Left ventricle myocardium superior (tissue), 1 donor: ENCODE measurements around the gene STH. TPM values are rescaled to one million over a fixed set of nuclear protein-coding genes. Genes with fewer than 3 reads are reported as not detected.
A peak's percentile ranks its signal among the peaks of the same experiment; 100 is the strongest.
"Not testable (repeated sequence)": the region's sequence is repeated elsewhere in the genome, so short reads cannot be mapped to it uniquely, and the experiment has no call there.

ENCODE experiments used
- ATAC-seq: fragments of 200-7000 bp; cut with Tn5 transposase; one replicate; pipeline ENCODE4 v1.9.1; 2020; ENCODE audit warnings: mild to moderate bottlenecking, moderate library complexity
- DNase-seq: peaks from one replicate; pipeline ENCODE4 v3.0.0-alpha.2; 2020
- intact Hi-C: fragments of 100-400 bp; cut with micrococcal nuclease; formaldehyde crosslinking; loops from one replicate; pipeline ENCODE4 v1.11.0; 2022
- total RNA-seq: library from RNA; stranded (reverse); fragmentation: NEBNext Ultra II Directional; extraction: Animal tissue kit (Norgen Biotek cat#: 25700); gene quantifications from one replicate; pipeline ENCODE4 v1.2.1, GENCODE V29; 2021
- donor health status: DM: no; HTN: yes; CAD: no; lungs with severe emphysema.

The STH gene
- total RNA-seq, 1 donor from 2014 or later, result not detected

GRCh38 chr17:46020023-46020761 is 21.1 kb downstream of the STH start:
- intact Hi-C loops, result no loop called here
- ATAC-seq, result peak; percentile 38
- DNase-seq, result no peak

GRCh38 chr17:46020998-46021397 is 21.9 kb downstream of the STH start:
- intact Hi-C loops, result no loop called here
- ATAC-seq (no peak), DNase-seq (no peak)

GRCh38 chr17:46023366-46023765 is 24.3 kb downstream of the STH start:
- intact Hi-C loops, DNase-seq, ATAC-seq: not testable (repeated sequence)

GRCh38 chr17:46023783-46024388 is 24.8 kb downstream of the STH start:
- DNase-seq (no peak), ATAC-seq (no peak)
- intact Hi-C loops, result no loop called here

- DNase-seq, result no peak
- ATAC-seq, result no peak
- intact Hi-C loops, result no loop called here
Observed at GRCh38 chr17:46024590-46024989, 25.5 kb downstream of the STH start.

- intact Hi-C loops, result no loop called here
- no peak for ATAC-seq
- no peak for DNase-seq
Observed at GRCh38 chr17:46025060-46025459, 26.0 kb downstream of the STH start.

GRCh38 chr17:46025510-46026165 is 26.6 kb downstream of the STH start:
- no peak for ATAC-seq
- no peak for DNase-seq
- intact Hi-C loops, result no loop called here

- ATAC-seq, result peak; percentile 38
- intact Hi-C loops, result no loop called here
- DNase-seq, result no peak
Observed at GRCh38 chr17:46026166-46027047, 27.4 kb downstream of the STH start.

GRCh38 chr17:46027048-46027975 is 28.3 kb downstream of the STH start:
- intact Hi-C loops, result no loop called here
- no peak for DNase-seq
- peak; percentile 29 for ATAC-seq

- DNase-seq, result no peak
- ATAC-seq, result peak; percentile 28
- intact Hi-C loops, result no loop called here
Observed at GRCh38 chr17:46027976-46028325, 28.9 kb downstream of the STH start.

GRCh38 chr17:46028374-46028773 is 29.3 kb downstream of the STH start:
- no peak for DNase-seq
- intact Hi-C loops, result no loop called here
- no peak for ATAC-seq

GRCh38 chr17:46028981-46029565 is 30.0 kb downstream of the STH start:
- ATAC-seq (no peak), DNase-seq (no peak)
- intact Hi-C loops, result no loop called here

- ATAC-seq (no peak), DNase-seq (no peak)
- intact Hi-C loops, result no loop called here
Observed at GRCh38 chr17:46029627-46030026, 30.6 kb downstream of the STH start.

GRCh38 chr17:46030752-46031151 is 31.7 kb downstream of the STH start:
- ATAC-seq (no peak), DNase-seq (no peak)
- intact Hi-C loops, result no loop called here

- intact Hi-C loops, result no loop called here
- ATAC-seq (no peak), DNase-seq (no peak)
Observed at GRCh38 chr17:46031440-46031839, 32.4 kb downstream of the STH start.

- DNase-seq, result no peak
- ATAC-seq, result no peak
- intact Hi-C loops, result no loop called here
Observed at GRCh38 chr17:46031920-46032319, 32.9 kb downstream of the STH start.

- ATAC-seq (no peak), DNase-seq (no peak)
- intact Hi-C loops, result no loop called here
Observed at GRCh38 chr17:46032909-46033308, 33.9 kb downstream of the STH start.

- no peak for DNase-seq
- no peak for ATAC-seq
- intact Hi-C loops, result no loop called here
Observed at GRCh38 chr17:46033392-46033791, 34.3 kb downstream of the STH start.
